ENCODE results near the gene MACROD2.

Gene MACROD2

DNA sequence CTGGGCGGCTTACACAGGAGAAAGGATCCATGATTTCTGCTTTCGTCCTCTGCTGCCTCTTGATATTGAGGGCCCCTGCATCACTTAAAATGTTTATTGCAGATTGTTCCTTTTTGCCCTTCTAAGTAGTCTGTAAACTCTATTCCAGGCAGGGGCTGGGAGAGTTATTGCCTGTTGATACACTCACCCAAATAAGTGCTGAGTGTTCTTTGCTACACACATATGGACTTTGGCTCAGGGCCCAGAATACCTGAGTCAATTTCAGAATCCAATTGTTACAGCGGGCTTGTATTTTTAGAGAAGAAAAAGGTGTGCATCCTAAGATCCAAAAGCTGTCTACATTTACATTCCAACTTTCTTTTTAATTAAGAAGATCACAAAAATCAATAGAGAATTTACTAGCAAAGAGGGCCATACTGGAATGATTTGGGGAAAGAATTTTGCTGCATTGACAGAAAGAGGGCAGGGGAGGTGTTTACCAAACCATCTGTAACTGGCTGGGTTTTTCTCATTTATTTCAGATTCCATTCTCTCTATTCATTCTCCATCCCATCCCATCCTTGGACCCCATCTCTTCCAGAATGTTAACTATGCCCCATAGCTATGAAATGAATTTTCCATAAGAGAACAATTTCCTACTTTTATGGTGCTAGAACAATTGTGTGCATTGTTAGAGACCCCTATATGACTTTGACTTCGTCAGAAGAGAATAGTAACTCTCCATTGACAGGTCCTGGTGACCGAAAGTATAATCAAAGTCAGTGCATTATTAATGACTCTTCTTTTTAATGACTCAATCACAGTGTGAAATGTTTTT is 1302.0 kb downstream of the MACROD2 start:
- H3K27ac Mint-ChIP-seq = no peak overlapping the region
- no peaks in the 10 kb centered on the region for H3K4me1 Mint-ChIP-seq (ENCODE audit: low read depth)
- H3K36me3 Mint-ChIP-seq (ENCODE audit: low read depth) = no peaks in the 10 kb centered on the region
- H3K4me3 Mint-ChIP-seq = no peak overlapping the region
- no peaks in the 10 kb centered on the region for H3K27me3 Mint-ChIP-seq
- no peaks in the 10 kb centered on the region for H3K9me3 Mint-ChIP-seq

DNA sequence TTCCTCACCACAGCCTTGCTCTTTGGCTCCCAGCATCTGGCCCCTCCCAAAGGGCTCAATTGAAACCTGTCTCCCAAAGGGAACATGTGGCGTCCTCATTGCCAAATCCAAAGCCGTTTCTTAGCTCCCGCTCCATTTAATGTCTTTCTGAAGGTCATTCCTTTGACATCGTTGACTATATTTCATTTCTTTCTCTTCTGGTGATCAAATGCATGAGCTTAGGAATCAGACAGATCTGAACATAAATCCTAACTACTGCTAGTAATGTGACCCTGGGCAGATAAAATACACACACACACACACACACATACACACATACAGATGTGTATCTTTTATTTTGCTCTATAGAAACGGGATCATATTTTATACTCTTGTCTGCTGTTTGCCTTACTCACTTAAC is 1306.8 kb downstream of the MACROD2 start:
- no peak overlapping the region for H3K4me3 Mint-ChIP-seq
- H3K9me3 Mint-ChIP-seq = peaks cover 18% of the 10 kb centered on the region
- H3K27ac Mint-ChIP-seq = no peak overlapping the region
- H3K27me3 Mint-ChIP-seq = no peaks in the 10 kb centered on the region
- no peaks in the 10 kb centered on the region for H3K36me3 Mint-ChIP-seq (ENCODE audit: low read depth)
- no peaks in the 10 kb centered on the region for H3K4me1 Mint-ChIP-seq (ENCODE audit: low read depth)

DNA sequence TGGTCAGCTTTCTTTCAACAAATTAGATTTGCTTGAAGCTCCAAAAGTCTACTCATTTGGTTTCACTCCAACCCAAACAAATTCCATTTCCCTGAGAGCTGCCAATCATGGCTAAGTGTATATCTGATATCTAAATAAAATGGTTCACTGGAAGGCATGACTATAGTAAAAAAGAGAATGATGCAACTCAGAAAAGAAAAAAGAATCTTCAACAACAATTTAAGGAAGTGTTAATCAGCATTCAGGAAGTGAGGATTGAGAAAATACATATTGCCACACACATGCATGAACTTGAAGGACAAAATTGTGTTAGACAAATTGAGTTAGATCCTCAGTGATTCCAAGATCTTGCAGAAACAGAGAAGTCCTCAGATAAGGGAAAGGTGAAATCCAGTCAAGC is 1315.0 kb downstream of the MACROD2 start:
- H3K27ac Mint-ChIP-seq = no peak overlapping the region
- H3K9me3 Mint-ChIP-seq = peaks cover 19% of the 10 kb centered on the region
- no peak overlapping the region for H3K4me3 Mint-ChIP-seq
- H3K27me3 Mint-ChIP-seq = no peaks in the 10 kb centered on the region
- no peaks in the 10 kb centered on the region for H3K4me1 Mint-ChIP-seq (ENCODE audit: low read depth)
- no peaks in the 10 kb centered on the region for H3K36me3 Mint-ChIP-seq (ENCODE audit: low read depth)

DNA sequence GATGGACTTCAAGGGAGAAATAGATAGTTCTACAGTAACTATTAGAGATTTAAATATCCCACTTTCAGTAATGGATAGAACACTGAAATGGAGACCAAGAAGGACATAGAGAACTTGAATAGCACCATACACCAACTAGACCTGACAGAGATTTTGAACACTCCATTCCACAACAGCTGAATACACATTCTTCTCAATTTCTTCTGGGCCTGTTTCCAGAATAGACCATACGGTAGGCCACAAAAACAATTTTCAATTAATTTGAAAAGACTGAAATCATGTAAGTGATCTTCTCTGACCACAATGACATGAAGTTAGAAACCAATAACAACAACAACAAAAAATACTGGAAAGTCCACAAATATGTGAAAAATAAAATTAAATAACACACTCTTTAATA is 1321.2 kb downstream of the MACROD2 start:
- no peak overlapping the region for H3K4me3 Mint-ChIP-seq
- no peaks in the 10 kb centered on the region for H3K4me1 Mint-ChIP-seq (ENCODE audit: low read depth)
- no peak overlapping the region for H3K27ac Mint-ChIP-seq

DNA sequence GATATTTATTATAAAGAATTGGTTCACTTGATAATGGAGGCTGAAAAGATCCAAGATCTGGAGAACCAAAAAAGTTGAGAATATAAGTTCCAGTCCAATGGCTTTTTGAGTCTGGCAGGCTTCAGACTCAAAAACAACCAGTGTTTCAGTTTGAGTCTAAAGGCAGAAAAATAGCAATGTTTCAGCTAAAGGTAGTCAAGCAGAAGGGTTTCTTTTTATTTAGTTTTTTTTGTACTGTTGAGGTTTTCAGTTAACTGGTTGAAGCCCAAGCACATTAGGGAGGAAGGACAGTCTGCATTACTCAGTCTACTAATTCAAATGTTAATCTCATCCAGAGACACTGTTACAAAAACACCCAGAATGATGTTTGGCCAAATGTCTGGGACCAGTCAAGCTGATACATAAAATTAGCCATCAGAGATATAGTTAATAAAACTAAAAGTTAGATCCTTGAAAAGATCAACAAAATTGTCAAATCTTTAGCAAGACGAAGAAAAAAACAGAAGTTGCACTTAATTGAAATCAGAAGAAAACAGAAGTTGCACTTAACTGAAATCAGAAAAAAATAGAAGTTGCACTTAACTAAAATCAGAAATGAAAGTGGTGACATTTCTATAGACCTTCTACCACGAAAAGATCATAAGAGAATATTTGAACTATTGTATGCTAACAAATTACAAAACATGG is 1322.4 kb downstream of the MACROD2 start:
- H3K27me3 Mint-ChIP-seq = no peaks in the 10 kb centered on the region
- no peaks in the 10 kb centered on the region for H3K36me3 Mint-ChIP-seq (ENCODE audit: low read depth)
- no peak overlapping the region for H3K4me3 Mint-ChIP-seq
- no peak overlapping the region for H3K27ac Mint-ChIP-seq
- peaks cover 14% of the 10 kb centered on the region for H3K9me3 Mint-ChIP-seq
- H3K4me1 Mint-ChIP-seq (ENCODE audit: low read depth) = no peaks in the 10 kb centered on the region

More for the DNA sequence above, 1321.2 kb downstream of the MACROD2 start:
- Mint-ChIP-seq H3K9me3 (peaks cover 14% of the 10 kb centered on the region), H3K36me3 (ENCODE audit: low read depth) (no peaks in the 10 kb centered on the region), H3K27me3 (no peaks in the 10 kb centered on the region)

DNA sequence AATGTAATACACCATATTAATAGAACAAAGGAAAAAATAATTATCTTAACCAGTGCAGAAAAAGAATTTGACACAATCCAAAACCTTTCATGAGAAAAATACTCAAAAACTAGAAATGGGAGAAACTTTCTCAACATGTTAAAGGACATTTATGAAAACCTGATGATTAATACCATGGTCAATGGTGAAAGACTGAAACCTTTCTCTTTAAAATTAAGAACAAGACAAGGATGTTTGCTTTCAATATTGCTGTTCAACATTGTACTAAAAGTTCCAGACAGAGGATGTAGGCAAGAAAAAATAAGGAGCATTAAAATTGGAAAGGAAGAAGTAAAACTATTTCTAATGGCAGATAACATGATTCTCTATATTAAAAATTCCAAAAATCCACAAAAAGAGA is 1323.4 kb downstream of the MACROD2 start:
- no peaks in the 10 kb centered on the region for H3K27me3 Mint-ChIP-seq
- H3K4me1 Mint-ChIP-seq (ENCODE audit: low read depth) = no peaks in the 10 kb centered on the region
- H3K4me3 Mint-ChIP-seq = no peak overlapping the region
- H3K27ac Mint-ChIP-seq = no peak overlapping the region
- no peaks in the 10 kb centered on the region for H3K36me3 Mint-ChIP-seq (ENCODE audit: low read depth)
- H3K9me3 Mint-ChIP-seq = peaks cover 16% of the 10 kb centered on the region

DNA sequence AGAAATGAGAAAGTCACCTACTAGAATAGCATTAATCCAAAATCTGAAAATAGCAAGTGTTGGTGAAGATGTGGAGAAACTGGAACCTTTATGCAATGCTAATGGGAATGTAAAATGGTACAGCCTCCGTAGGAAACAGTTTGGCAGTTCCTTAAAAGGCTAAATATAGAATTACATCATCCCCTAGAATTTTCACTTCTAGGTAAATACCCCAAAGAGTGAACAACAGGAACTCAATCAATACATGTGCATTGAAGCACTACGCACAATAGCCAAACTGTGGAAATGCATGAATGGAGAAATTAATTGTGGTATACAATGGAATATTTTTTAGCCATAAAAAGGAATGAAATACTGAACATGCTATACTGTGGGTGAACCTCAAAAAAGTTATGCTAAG is 1324.1 kb downstream of the MACROD2 start:
- Mint-ChIP-seq H3K4me3 (no peak overlapping the region), H3K27me3 (no peaks in the 10 kb centered on the region), H3K4me1 (ENCODE audit: low read depth) (no peaks in the 10 kb centered on the region), H3K27ac (no peak overlapping the region), H3K36me3 (ENCODE audit: low read depth) (no peaks in the 10 kb centered on the region), H3K9me3 (peaks cover 13% of the 10 kb centered on the region)

DNA sequence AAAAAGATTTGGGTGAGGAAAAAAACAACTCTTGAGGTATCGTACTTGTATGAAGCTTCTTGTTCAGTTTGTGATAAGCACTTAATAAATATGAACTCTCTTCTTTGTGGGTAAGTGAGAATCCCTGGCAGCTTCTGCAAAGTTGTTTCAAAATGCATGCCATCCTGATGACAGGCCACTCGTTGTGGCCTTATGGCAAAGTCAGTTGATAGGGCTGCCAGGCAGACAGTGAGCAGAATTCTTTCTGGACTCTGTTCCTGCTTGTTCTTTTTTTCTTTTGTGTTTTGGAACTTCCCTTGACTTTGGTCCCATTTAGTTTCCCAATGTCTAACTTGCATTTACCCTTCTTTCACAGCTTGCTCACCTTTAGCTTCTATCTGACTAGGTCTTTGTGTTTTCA is 1325.6 kb downstream of the MACROD2 start:
- Mint-ChIP-seq H3K4me1 (ENCODE audit: low read depth) (no peaks in the 10 kb centered on the region), H3K27me3 (no peaks in the 10 kb centered on the region), H3K4me3 (no peak overlapping the region), H3K9me3 (peaks cover 4% of the 10 kb centered on the region), H3K36me3 (ENCODE audit: low read depth) (no peaks in the 10 kb centered on the region), H3K27ac (no peak overlapping the region)

DNA sequence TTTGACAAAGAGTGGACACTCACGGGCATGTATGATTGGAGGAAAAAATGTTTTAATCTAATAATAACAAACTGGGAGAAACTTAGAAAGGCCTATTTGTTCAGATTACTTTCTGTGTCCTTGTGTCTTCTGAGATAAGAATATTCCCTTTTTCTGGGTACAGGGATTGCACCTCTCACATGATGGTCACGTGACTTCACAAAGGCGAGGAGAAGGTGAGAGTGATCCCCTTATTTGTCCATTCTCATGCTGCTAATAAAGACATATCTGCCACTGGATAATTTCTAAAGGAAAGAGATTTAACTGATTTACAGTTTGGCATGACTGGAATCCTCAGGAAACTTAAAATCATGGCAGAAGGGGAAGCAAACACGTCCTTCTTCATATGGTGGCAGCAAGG is 1331.8 kb downstream of the MACROD2 start:
- no peak overlapping the region for H3K4me3 Mint-ChIP-seq
- no peaks in the 10 kb centered on the region for H3K4me1 Mint-ChIP-seq (ENCODE audit: low read depth)
- H3K36me3 Mint-ChIP-seq (ENCODE audit: low read depth) = no peaks in the 10 kb centered on the region
- peaks cover 25% of the 10 kb centered on the region for H3K9me3 Mint-ChIP-seq
- no peak overlapping the region for H3K27ac Mint-ChIP-seq
- peaks cover 5% of the 10 kb centered on the region for H3K27me3 Mint-ChIP-seq

DNA sequence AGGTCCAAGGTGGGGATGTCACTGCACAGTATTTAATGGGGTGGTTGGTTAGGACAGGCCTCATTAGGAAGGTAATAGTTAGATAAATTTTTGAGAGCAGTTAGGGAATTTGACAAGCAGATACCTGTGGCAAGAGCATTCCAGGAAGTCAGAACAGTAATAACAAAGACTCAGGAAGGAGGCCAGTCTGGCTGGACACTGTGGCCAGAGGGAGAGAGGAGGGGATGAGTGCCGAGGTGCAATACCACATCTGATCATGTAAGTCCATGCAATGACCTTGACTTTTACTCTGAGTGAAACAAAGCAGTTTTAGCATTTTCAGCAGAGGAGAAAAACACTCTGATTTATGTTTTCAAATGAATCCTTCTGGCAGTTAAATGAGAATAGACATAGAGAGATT is 1332.8 kb downstream of the MACROD2 start:
- Mint-ChIP-seq H3K27ac (no peak overlapping the region), H3K9me3 (peaks cover 25% of the 10 kb centered on the region), H3K36me3 (ENCODE audit: low read depth) (no peaks in the 10 kb centered on the region), H3K4me1 (ENCODE audit: low read depth) (no peaks in the 10 kb centered on the region), H3K4me3 (no peak overlapping the region), H3K27me3 (peaks cover 5% of the 10 kb centered on the region)

DNA sequence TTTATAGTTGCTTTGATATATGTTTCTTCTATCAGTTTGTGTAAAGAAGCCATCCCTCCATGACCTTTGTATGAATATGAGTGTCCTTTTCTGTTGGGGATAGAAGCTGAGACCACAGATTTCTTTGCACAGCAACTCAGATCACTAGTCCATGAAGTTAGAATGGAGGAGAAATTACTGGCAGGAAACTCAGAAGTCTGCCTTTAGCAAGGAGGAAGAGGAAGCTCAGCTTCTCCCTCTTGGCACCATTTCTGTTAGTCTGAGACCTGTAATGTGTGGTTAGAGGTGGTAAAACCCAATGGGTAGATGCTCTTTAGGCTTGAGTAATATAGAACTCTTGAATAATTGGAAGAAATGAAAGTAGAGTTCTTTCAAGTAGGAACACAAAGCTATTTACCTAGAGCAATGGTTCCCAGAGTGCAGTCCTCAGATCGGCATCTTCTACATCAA is 1337.4 kb downstream of the MACROD2 start:
- Mint-ChIP-seq H3K4me1 (ENCODE audit: low read depth) (no peaks in the 10 kb centered on the region), H3K27me3 (peaks cover 5% of the 10 kb centered on the region), H3K27ac (no peak overlapping the region), H3K36me3 (ENCODE audit: low read depth) (no peaks in the 10 kb centered on the region), H3K9me3 (peaks cover 22% of the 10 kb centered on the region), H3K4me3 (no peak overlapping the region)

DNA sequence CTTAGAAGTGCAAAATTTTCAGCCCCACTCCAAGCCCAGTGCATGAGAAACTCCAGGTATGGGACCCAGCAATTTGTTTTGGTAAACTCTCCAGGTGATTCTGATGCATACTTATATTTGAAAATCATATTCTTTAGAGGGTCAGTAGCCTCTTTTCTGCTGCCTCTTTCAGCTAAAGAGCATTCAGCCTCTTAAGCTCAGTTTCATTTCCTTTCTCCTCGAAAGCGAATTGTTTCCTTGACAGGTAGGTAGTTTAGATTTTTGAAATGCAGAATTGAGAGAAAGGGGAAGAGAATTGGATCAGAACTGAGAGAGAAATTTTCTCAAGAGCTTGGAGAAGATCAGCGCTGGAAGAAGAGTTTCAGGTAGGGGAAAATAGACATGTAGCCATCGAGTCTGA is 1337.9 kb downstream of the MACROD2 start:
- peaks cover 3% of the 10 kb centered on the region for H3K27me3 Mint-ChIP-seq
- no peak overlapping the region for H3K27ac Mint-ChIP-seq
- no peaks in the 10 kb centered on the region for H3K4me1 Mint-ChIP-seq (ENCODE audit: low read depth)
- no peak overlapping the region for H3K4me3 Mint-ChIP-seq
- H3K36me3 Mint-ChIP-seq (ENCODE audit: low read depth) = no peaks in the 10 kb centered on the region
- H3K9me3 Mint-ChIP-seq = peaks cover 22% of the 10 kb centered on the region

DNA sequence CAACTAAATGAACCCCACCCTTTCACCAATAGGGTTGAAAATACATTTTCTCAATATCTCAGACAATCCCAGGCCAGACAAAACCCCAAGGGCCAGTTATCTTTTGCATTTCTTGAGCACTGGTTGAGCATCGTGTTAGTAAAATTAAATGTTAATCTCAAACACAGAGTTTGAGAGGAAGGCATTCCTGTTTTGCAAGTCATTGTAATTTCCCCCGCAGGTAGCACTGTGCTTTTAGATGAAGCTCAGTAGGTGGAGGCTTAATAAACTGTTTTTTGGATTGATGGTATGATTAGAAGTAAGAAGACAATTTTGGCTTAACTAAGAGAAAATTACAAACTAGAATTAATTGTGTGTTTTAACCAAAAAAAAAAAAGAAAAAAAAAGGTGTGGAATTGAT is 1340.7 kb downstream of the MACROD2 start:
- Mint-ChIP-seq H3K4me1 (ENCODE audit: low read depth) (no peaks in the 10 kb centered on the region), H3K9me3 (peaks cover 17% of the 10 kb centered on the region), H3K36me3 (ENCODE audit: low read depth) (no peaks in the 10 kb centered on the region), H3K27me3 (no peaks in the 10 kb centered on the region), H3K4me3 (no peak overlapping the region), H3K27ac (no peak overlapping the region)

DNA sequence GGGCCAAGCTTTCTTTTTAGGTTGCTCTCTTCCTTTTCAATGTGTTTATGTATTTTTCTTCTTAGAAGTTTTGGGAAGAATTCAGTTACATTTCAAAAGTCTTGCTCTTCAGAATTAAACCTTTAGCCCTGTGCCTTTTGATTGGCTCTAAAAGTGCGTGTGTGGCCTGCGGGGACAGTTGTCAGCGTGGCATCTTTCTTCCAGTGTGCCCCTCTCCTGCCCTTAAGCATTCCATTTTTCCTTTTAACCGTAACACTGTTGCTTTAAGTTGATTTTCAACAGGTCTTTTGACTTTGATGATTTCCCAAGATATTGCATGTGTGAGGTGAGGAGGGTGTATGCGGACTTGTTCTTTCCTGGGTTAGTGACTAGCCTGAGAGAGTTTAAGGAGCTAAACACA is 1341.2 kb downstream of the MACROD2 start:
- peaks cover 16% of the 10 kb centered on the region for H3K9me3 Mint-ChIP-seq
- no peaks in the 10 kb centered on the region for H3K27me3 Mint-ChIP-seq
- H3K27ac Mint-ChIP-seq = no peak overlapping the region
- no peaks in the 10 kb centered on the region for H3K4me1 Mint-ChIP-seq (ENCODE audit: low read depth)
- no peak overlapping the region for H3K4me3 Mint-ChIP-seq
- H3K36me3 Mint-ChIP-seq (ENCODE audit: low read depth) = no peaks in the 10 kb centered on the region

DNA sequence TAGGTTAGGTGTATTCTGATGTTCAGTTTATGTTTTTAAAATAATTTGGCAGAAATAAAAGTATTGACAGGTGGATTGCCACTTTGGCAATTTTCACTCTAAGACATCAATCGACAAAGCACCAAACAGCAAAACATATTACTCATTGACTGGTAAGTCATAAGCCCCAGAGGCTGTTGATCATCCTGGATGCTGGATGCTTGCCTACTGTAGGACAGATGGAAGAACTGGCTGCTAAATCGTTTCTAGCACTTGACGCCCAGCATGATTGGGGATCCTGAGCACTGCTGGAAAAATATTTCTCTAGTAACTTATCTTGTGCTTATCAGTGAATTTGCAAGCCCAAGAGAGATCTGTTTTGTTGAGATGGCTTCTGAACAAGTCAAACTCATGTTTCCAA is 1343.9 kb downstream of the MACROD2 start:
- Mint-ChIP-seq H3K9me3 (peaks cover 13% of the 10 kb centered on the region), H3K27ac (no peak overlapping the region), H3K27me3 (no peaks in the 10 kb centered on the region), H3K4me3 (no peak overlapping the region), H3K36me3 (ENCODE audit: low read depth) (no peaks in the 10 kb centered on the region), H3K4me1 (ENCODE audit: low read depth) (no peaks in the 10 kb centered on the region)
